GM19463 (cell line): ENCODE data around the gene CNTN5.

ENCODE experiments used
- ATAC-seq: cut with Tn5 transposase; IDR thresholded peaks from one replicate; pipeline ENCODE4 v1.9.1; 2021; ENCODE audit warnings: mild to moderate bottlenecking, moderate library complexity; ENCODE audit not compliant: unreplicated experiment

CNTN5 gene

GRCh38 chr11:99501655-99502054, 480.9 kb downstream of the CNTN5 start:
- ATAC-seq, result no peak

GRCh38 chr11:99505316-99505715, 484.6 kb downstream of the CNTN5 start:
- ATAC-seq, result no peak

- no peak for ATAC-seq
Observed at GRCh38 chr11:99505831-99506230, 485.1 kb downstream of the CNTN5 start.

- ATAC-seq, result no peak
Observed at GRCh38 chr11:99509863-99510262, 489.1 kb downstream of the CNTN5 start.

GRCh38 chr11:99513368-99513767, 492.6 kb downstream of the CNTN5 start:
- no peak for ATAC-seq

- ATAC-seq, result no peak
Observed at GRCh38 chr11:99519095-99519494, 498.3 kb downstream of the CNTN5 start.

- no peak for ATAC-seq
Observed at GRCh38 chr11:99522467-99523173, 501.9 kb downstream of the CNTN5 start.

GRCh38 chr11:99531468-99531867, 510.7 kb downstream of the CNTN5 start:
- no peak for ATAC-seq

- ATAC-seq, result peak; percentile 77
Observed at GRCh38 chr11:99534812-99535211, 514.1 kb downstream of the CNTN5 start.

- peak; percentile 66 for ATAC-seq
Observed at GRCh38 chr11:99535406-99535805, 514.7 kb downstream of the CNTN5 start.

- peak; percentile 64 for ATAC-seq
Observed at GRCh38 chr11:99535819-99536218, 515.1 kb downstream of the CNTN5 start.

- ATAC-seq, result no peak
Observed at GRCh38 chr11:99537681-99538080, 516.9 kb downstream of the CNTN5 start.

GRCh38 chr11:99545616-99546015, 524.9 kb downstream of the CNTN5 start:
- no peak for ATAC-seq

- ATAC-seq, result no peak
Observed at GRCh38 chr11:99548264-99548663, 527.5 kb downstream of the CNTN5 start.

- peak; percentile 63 for ATAC-seq
Observed at GRCh38 chr11:99554232-99554903, 533.6 kb downstream of the CNTN5 start.

- peak; percentile 43 for ATAC-seq
Observed at GRCh38 chr11:99555486-99555885, 534.7 kb downstream of the CNTN5 start.

GRCh38 chr11:99565333-99565732, 544.6 kb downstream of the CNTN5 start:
- peak; percentile 65 for ATAC-seq

GRCh38 chr11:99567334-99567956, 546.7 kb downstream of the CNTN5 start:
- ATAC-seq, result no peak

- ATAC-seq, result no peak
Observed at GRCh38 chr11:99568808-99569207, 548.1 kb downstream of the CNTN5 start.

GRCh38 chr11:99571094-99571493, 550.3 kb downstream of the CNTN5 start:
- ATAC-seq, result peak; percentile 86

GRCh38 chr11:99584830-99585229, 564.1 kb downstream of the CNTN5 start:
- no peak for ATAC-seq

GRCh38 chr11:99585606-99586005, 564.9 kb downstream of the CNTN5 start:
- no peak for ATAC-seq
